ENCODE measurements around the gene IFT88. TPM values are rescaled to one million over a fixed set of nuclear protein-coding genes. Genes with fewer than 3 reads are reported as not detected.

Gene IFT88
- total and polyA plus RNA-seq, 9 of the 15 experiments (the other 6 are each of a cell fraction or from before 2014, with no cell fraction given), result 8.3 to 13.5 (median 10.0) TPM

GRCh38 chr13:20684546-20684945 is 117.6 kb downstream of the IFT88 start (continued):
- TF ChIP-seq, protein P1, sequence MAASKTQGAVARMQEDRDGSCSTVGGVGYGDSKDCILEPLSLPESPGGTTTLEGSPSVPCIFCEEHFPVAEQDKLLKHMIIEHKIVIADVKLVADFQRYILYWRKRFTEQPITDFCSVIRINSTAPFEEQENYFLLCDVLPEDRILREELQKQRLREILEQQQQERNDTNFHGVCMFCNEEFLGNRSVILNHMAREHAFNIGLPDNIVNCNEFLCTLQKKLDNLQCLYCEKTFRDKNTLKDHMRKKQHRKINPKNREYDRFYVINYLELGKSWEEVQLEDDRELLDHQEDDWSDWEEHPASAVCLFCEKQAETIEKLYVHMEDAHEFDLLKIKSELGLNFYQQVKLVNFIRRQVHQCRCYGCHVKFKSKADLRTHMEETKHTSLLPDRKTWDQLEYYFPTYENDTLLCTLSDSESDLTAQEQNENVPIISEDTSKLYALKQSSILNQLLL (CRISPR knock-in tag; IDR thresholded peaks at IDR 0.05; ENCODE audit: borderline replicate concordance), result no peak
- TF ChIP-seq, protein P2, sequence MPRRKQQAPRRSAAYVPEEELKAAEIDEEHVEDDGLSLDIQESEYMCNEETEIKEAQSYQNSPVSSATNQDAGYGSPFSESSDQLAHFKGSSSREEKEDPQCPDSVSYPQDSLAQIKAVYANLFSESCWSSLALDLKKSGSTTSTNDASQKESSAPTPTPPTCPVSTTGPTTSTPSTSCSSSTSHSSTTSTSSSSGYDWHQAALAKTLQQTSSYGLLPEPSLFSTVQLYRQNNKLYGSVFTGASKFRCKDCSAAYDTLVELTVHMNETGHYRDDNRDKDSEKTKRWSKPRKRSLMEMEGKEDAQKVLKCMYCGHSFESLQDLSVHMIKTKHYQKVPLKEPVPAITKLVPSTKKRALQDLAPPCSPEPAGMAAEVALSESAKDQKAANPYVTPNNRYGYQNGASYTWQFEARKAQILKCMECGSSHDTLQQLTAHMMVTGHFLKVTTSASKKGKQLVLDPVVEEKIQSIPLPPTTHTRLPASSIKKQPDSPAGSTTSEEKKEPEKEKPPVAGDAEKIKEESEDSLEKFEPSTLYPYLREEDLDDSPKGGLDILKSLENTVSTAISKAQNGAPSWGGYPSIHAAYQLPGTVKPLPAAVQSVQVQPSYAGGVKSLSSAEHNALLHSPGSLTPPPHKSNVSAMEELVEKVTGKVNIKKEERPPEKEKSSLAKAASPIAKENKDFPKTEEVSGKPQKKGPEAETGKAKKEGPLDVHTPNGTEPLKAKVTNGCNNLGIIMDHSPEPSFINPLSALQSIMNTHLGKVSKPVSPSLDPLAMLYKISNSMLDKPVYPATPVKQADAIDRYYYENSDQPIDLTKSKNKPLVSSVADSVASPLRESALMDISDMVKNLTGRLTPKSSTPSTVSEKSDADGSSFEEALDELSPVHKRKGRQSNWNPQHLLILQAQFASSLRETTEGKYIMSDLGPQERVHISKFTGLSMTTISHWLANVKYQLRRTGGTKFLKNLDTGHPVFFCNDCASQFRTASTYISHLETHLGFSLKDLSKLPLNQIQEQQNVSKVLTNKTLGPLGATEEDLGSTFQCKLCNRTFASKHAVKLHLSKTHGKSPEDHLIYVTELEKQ (CRISPR knock-in tag; IDR thresholded peaks at IDR 0.05), result no peak

- no peaks in the 10 kb centered on the region for H4K20me1 ChIP-seq (replicated peaks; ENCODE audit: control insufficient read depth, insufficient read depth, low read length)
- no peak overlapping the region for H3K9ac ChIP-seq (ENCODE audit: insufficient read depth in 1 of 2, low read depth in 2 of 2, low read length in 2 of 2)
- no peaks in the 10 kb centered on the region for H3K79me2 ChIP-seq (ENCODE audit: control insufficient read depth, insufficient read depth, low read length)
- POLR2A ChIA-PET, result no interaction called here
- 26% methylated on average over 3 of the region's 6 CpGs for WGBS (ENCODE audit: insufficient coverage, low coverage, missing lambda C conversion rate)
- DNase-seq (ENCODE audit: extremely low read depth in 1 of 4, low spot score in 3 of 4), result no peak
- H3K4me3 ChIP-seq, result no peak overlapping the region
- in situ Hi-C loops (cut with MboI) (no loop called here), intact Hi-C loops (cut with micrococcal nuclease) (no loop called here)
- no peaks in the 10 kb centered on the region for H3K27me3 ChIP-seq (ENCODE audit: control insufficient read depth in 2 of 2, insufficient read depth in 2 of 2, low read length in 2 of 2)
- H3K27ac ChIP-seq (ENCODE audit: extremely low read depth, low read depth, low read length), result no peak overlapping the region
- H3K9me1 ChIP-seq (ENCODE audit: control insufficient read depth, insufficient read depth, low read length), result no peaks in the 10 kb centered on the region
- H3K4me1 ChIP-seq (replicated peaks in 1 of 2; ENCODE audit: control insufficient read depth in 2 of 2, insufficient read depth in 2 of 2, low read length in 2 of 2), result no peaks in the 10 kb centered on the region; a peak in 1 of 5 replicates
- CTCF ChIA-PET (ENCODE audit: low intra/inter-chr PET ratio), result no interaction called here
- BruUV-seq (replicated peaks), result no TSS peak
- FAIRE-seq, result no peak
- TF ChIP-seq, protein P3, sequence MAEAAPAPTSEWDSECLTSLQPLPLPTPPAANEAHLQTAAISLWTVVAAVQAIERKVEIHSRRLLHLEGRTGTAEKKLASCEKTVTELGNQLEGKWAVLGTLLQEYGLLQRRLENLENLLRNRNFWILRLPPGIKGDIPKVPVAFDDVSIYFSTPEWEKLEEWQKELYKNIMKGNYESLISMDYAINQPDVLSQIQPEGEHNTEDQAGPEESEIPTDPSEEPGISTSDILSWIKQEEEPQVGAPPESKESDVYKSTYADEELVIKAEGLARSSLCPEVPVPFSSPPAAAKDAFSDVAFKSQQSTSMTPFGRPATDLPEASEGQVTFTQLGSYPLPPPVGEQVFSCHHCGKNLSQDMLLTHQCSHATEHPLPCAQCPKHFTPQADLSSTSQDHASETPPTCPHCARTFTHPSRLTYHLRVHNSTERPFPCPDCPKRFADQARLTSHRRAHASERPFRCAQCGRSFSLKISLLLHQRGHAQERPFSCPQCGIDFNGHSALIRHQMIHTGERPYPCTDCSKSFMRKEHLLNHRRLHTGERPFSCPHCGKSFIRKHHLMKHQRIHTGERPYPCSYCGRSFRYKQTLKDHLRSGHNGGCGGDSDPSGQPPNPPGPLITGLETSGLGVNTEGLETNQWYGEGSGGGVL (CRISPR knock-in tag; IDR thresholded peaks at IDR 0.05), result no peak
- TF ChIP-seq, protein P4, sequence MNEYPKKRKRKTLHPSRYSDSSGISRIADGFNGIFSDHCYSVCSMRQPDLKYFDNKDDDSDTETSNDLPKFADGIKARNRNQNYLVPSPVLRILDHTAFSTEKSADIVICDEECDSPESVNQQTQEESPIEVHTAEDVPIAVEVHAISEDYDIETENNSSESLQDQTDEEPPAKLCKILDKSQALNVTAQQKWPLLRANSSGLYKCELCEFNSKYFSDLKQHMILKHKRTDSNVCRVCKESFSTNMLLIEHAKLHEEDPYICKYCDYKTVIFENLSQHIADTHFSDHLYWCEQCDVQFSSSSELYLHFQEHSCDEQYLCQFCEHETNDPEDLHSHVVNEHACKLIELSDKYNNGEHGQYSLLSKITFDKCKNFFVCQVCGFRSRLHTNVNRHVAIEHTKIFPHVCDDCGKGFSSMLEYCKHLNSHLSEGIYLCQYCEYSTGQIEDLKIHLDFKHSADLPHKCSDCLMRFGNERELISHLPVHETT (CRISPR knock-in tag; conservative IDR thresholded peaks at IDR 0.05 in 1 of 2, IDR thresholded peaks at IDR 0.05 in 1 of 2), result no peak
- TF ChIP-seq, protein P5, sequence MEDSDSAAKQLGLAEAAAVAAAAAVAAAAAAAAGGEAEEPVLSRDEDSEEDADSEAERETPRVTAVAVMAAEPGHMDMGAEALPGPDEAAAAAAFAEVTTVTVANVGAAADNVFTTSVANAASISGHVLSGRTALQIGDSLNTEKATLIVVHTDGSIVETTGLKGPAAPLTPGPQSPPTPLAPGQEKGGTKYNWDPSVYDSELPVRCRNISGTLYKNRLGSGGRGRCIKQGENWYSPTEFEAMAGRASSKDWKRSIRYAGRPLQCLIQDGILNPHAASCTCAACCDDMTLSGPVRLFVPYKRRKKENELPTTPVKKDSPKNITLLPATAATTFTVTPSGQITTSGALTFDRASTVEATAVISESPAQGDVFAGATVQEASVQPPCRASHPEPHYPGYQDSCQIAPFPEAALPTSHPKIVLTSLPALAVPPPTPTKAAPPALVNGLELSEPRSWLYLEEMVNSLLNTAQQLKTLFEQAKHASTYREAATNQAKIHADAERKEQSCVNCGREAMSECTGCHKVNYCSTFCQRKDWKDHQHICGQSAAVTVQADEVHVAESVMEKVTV (CRISPR knock-in tag; IDR thresholded peaks at IDR 0.05), result no peak
- TF ChIP-seq, protein P6, sequence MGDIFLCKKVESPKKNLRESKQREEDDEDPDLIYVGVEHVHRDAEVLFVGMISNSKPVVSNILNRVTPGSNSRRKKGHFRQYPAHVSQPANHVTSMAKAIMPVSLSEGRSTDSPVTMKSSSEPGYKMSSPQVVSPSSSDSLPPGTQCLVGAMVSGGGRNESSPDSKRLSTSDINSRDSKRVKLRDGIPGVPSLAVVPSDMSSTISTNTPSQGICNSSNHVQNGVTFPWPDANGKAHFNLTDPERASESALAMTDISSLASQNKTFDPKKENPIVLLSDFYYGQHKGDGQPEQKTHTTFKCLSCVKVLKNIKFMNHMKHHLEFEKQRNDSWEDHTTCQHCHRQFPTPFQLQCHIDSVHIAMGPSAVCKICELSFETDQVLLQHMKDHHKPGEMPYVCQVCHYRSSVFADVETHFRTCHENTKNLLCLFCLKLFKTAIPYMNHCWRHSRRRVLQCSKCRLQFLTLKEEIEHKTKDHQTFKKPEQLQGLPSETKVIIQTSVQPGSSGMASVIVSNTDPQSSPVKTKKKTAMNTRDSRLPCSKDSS (IDR thresholded peaks at IDR 0.05; ENCODE audit: low read depth, partially characterized antibody), result no peak
- no peak for TF ChIP-seq ZNF436 (CRISPR knock-in tag; IDR thresholded peaks at IDR 0.05)
- no peaks in the 10 kb centered on the region for H3K36me3 ChIP-seq (ENCODE audit: control insufficient read depth, insufficient read depth, low read length)
- H2AFZ ChIP-seq (ENCODE audit: low read depth, low read length), result no peak overlapping the region
- no peak for ATAC-seq
- H3K9me3 ChIP-seq (replicated peaks; ENCODE audit: control insufficient read depth, insufficient read depth, low read depth, low read length), result no peaks in the 10 kb centered on the region
- no peak overlapping the region for H3K4me2 ChIP-seq (ENCODE audit: insufficient read depth, low read length)
Observed at GRCh38 chr13:20685092-20685491, 118.1 kb downstream of the IFT88 start.

Data from K562 (cell line).